CD4-positive, alpha-beta T cell treated with Interleukin-10 for 1 hour (primary cell): ENCODE measurements around the gene DNM3.

Experiments
- DNase-seq: peaks from one replicate; pipeline ENCODE4 v3.0.0-alpha.2; 2020

The DNM3 gene

DNA sequence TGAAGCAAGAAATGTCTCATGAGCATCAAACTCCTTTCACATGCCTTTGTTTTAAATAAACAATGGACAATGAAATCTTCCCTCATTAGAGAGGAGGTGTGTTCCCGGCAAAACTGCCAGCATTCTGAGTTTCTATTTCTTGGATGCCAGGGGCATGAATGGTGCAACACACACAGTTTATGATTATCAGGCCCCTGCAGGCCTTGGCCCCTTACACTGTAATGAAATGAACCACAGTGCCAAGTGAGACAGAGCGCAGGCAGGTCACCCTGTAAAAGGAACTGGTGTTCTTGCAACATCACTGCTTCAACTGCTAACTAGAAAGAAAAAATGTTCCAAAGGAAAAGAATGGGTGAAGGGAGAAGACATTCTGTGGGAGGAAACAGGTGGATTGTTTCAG is 606.3 kb downstream of the DNM3 start:
- no peak for DNase-seq

DNA sequence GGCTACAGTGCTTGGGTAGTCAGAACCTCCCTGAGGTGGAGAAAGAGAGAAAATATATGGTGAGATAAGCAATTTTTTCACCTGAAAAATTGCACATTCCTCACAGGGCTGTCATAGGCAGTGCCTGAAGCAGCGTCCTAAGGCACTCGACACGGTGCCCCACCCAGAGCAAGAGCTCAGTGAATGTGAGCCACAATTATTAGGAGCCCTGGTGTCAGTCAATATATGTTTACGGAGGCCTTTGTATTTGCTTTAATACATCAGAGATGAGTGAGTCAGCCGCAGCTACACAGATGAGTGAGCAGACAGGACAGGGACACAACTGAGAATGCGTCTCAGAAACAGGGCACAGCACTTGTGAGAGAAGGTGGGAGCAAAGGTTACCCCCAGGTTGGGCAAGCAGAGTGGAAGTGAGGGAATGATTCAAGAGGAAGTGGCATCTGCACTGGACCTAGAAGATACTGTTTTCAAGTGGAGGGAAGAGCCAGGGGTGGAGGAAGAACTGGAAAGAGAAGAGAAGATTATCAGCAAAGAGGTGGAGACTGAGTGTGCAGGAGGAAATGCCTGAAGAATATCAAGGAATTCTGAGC is 607.8 kb downstream of the DNM3 start:
- DNase-seq, result no peak

DNA sequence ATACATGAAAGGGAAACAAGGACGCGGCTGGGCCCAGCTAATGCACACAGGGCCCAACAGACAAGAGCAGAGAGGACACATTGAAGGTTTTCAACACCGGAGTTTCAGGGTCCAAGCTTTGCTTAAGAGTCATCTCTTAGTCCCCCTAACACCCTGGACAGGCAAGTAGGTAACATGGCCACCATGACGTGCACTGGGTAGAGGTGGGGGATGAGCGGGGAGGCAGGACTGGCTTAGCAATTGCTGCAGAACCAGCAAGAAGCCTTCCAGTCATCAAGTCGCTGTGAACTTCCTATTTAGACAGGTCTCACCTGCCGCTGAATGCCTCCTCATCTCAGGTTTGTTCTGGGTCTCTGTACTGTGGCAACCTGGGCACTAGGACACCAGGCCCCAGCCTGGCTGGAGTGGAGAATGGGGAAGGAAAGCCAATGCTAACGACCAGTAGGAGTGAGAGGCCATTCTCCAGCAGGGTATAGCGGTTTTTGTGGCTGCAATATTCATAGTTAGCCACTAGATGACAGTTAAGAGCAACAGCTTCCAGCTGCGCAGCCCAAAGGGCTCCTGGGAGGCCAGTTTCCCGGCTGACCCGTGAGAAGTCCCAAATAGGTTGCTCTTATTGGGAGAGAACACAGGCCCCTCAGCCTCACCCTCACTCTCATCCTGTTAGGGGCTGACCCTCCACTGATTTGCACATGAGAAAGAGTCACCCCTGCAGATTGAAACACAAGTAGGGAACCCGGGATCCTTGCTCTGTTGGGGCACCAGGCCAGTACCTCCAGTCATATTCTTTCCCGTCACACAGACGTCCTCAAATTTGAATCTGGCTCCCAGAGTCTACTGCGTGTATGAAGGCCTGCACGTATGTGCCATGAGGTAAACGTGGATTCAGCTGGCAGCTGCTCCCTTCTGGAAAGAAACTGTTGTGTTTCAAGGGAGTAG is 608.6 kb downstream of the DNM3 start:
- peak; percentile 58 for DNase-seq

DNA sequence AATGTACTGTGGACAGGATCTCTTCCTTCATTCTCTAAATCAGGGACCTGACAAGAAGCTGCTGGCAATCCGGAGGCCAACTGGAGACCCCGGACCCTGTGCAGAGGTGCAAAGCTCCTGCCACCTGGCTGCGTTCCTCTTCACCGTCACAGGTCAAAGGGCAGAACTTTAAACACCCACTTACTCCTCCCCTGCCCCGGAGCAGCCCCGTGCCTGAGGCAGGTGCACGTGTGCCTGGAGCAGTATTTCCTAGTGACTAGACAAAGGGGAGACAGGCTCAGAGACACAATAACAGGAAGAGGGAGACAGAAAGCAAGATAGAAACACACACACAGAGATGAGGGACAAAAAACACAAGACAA is 609.2 kb downstream of the DNM3 start:
- DNase-seq, result peak; percentile 11

DNA sequence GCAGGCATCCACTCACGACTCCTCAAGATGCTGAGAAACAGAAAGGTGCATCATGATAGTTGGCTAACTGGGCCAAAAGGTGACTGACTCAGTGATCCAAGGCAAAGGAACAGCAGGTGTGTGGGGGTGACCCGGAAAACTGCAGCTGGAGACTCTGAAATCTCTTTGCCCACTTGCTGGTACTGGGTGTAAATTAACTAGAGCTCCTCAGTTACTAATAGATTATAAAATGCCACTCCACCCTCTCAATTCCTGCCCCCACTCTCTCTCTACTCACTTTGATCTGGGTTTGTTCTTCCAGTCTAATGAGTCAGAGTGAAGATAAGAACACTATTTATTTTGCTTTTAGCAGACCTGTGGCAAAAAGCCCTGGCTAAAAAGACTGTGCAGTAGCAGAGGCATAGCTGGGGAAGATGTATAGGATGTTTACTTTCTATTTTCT is 609.7 kb downstream of the DNM3 start:
- peak; percentile 29 for DNase-seq

DNA sequence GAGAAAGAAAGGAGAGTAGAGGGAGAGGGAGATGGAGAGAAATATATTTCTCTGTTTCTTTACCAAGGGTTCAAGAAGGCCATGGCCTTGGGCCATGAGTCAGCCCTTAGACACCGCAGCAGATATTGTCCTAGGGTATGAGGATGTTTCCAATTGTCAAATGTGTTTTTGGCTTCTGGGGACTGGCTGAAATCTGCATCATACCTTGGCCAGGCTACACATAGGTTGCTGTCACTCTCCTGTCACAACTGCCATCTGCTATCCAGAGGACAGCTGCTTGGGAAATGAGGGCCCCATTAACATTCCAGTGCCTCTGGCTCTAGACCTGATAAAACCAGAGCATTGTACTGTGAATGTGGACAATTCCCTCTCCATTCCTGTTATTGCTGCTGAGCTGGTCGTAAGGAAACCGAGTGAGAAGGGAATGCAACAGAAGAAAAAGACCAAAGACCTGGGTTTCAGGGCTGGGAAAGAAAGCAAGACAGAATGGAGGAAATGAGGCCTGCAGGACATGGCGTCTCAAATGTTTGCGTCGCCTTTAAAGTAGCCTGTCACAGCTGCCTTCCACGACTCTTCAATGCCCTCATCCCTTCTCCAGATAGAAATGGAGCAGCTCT is 611.3 kb downstream of the DNM3 start:
- DNase-seq, result no peak

DNA sequence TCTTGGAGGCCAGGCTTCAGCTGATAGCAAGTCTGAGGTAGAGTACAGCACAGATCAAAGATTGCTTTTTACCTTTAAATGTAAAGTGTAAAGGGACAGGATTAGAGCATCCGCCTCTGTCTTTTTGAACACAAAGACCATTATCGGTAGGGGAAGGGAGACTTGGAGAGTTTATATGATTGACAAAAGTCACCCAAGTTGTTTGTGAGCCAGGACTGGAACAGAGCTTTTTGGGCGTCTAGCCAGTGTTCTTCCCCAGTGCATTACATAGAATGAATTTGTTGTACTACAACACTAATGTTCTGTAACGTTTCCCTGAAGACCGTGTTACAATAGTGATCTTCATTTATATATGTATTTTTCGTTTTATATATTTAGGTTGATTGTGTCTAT is 611.9 kb downstream of the DNM3 start:
- DNase-seq, result no peak

DNA sequence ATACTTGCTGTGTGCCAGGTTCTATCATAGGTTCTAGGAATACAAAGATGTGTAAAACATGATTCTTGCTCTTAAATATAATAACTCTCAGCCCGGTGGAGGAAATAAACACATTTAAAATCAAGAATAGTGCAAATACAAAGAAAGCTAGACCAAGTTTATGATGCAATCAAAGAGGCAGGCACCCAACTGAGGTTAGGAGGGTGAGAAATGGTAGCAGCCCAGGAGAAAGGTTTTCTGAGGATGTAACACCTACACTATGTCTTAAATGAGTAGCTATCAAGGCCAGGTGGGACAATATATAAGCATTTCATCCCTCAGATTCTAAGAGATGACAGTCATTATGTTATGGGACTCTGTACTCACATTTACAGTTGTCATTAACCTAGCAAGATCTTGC is 612.3 kb downstream of the DNM3 start:
- no peak for DNase-seq

DNA sequence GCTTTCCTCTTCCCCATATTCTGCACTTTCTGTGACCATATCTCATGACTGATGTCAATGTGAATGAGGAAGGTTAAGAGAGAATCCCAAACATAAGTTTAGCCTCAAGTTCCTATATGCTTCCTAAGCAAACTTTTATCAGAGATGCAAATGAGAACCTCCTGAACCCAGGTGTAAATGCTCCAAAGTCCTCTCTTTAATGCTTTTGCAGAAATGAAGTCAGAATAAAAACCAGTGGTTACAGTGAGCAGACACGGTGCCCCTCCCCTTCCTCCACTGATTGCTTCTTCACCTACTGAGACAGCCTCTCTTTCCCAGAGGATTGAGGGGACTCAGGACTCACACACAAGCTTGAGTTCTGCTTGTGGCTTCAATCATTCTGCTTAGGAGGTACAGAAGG is 614.2 kb downstream of the DNM3 start:
- no peak for DNase-seq

DNA sequence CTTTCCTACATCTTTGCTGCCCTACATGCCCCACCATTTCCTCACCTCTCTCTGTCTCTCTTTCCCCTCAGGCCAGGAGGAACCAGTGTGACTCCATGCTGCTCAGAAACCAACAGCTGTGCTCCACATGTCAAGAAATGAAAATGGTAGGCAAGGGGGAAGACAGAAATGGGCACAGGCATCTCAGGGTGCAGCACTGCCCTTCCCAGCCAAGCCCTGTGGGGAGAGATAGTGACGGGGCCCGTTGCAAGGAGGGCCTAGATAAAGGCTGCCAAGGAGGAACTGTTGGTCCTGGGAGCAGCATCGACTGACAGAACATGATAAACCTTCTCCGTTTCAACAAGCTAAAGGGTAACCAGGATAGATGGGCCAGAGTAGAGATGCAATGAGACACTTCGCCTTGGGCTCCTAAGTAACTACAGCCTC is 615.1 kb downstream of the DNM3 start:
- DNase-seq, result no peak

DNA sequence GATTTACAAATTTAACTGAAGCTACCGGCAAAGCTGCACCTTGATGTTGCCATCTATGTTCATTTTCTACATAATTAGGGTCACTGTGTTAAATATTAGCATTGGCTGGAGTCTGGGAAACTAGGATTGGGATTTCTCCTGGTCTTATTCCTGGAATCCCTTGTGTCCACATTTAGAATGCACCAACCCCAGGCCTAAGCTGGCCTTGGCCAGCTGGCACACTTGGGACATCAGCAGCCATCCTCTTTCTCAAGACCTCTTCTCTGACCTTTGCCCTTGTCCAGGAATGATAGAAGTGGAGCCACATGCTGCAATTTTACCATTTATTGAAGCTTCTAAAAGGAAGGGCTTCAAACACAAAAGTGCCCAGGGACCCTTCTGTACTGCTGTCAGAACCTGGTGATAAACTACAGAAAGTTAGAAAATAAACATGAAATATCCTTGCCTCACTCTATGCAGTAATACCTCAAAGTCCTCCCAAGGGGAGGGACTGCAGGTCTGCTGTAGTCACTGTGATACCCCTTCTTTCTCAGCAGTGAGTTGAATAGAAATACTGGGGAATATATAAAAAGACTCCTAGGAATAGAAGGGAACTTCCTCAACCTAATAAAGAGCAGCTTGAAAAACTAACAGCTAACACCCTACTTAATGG is 616.3 kb downstream of the DNM3 start:
- no peak for DNase-seq

DNA sequence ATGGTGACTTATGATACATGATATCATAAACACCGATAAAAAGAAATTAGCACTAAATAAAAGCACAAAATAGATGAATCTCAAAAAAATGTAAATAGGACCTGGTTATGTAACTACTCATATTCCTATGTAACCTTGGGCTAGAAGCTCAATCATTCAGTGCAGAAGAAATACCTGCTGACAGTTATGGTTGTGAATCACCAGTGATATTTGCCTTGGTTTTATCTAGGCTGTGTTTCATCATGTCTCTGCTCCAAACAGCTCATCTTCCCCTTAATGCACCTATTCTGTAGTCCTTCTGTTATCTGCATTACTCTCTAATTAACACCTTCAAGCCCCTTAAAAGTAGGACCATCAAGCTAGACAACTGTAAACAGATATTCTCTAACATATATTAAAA is 618.9 kb downstream of the DNM3 start:
- no peak for DNase-seq

DNA sequence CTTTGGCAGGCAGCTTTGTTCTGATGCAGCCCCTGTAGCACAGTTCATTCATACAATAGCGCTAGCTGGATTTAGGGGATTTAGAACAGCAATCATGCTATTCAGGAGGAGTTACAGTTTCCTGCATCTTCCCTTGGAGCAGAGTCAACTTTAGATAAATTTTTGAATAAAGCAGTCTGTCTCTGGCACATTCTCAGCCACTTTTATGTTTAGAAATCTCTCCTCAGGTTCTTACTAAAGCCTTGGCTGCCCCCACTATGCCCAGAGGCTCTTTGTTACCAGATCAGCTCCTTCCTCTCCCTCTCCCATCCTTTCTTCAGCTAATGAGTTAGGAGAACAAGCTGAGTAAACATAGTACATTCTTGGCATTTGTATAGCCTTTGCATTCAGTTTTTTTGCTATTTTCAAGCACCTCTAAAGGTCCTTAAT is 619.6 kb downstream of the DNM3 start:
- DNase-seq, result no peak
